Activated CD4-positive, alpha-beta T cell treated with anti-CD3 and anti-CD28 coated beads for 1 hour (primary cell): Measurements from ENCODE around the gene SHROOM3.

Experiments used
- DNase-seq: peaks from one replicate; pipeline ENCODE4 v3.0.0-alpha.2; 2020

Gene SHROOM3

DNA sequence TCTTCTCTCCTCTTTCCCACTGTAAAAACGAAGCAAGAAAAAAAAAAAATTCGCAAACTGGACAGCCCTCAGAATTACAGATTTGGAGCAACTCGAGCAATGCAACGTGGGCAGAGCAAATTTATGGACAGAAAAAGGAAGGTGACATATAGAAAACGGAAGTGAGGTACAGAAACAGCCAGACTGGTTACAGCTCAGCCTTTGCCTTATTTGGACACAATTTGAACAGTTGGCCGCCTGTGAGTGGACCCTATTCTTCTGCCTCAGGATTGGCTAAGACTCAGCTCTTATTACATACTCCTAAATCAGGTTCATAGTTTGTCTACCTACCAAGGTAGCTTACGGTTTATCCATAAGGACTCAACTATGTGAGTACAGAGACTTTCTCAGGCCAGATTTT, 364.1 kb downstream of the SHROOM3 start:
- no peak for DNase-seq

GRCh38 chr4:76799718-76800117, 364.7 kb downstream of the SHROOM3 start:
- no peak for DNase-seq

DNA sequence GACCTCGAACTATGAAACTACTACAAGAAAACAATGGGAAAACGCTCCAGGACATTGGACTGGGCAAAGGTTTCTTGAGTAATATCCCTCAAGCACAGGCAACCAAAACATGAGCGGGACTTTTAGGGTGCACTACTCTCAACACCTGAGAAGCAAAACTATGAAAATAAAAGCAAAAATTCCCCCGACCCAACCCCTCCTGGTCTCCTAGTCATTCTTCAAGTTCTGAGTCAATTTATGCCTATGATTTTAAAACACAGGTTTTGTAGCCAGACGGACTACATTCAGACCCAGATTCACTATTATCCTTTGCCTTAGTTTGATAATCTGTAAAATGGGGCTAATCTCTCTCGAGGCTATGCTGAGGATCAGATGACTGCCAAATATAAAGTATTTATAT, 365.9 kb downstream of the SHROOM3 start:
- no peak for DNase-seq

DNA sequence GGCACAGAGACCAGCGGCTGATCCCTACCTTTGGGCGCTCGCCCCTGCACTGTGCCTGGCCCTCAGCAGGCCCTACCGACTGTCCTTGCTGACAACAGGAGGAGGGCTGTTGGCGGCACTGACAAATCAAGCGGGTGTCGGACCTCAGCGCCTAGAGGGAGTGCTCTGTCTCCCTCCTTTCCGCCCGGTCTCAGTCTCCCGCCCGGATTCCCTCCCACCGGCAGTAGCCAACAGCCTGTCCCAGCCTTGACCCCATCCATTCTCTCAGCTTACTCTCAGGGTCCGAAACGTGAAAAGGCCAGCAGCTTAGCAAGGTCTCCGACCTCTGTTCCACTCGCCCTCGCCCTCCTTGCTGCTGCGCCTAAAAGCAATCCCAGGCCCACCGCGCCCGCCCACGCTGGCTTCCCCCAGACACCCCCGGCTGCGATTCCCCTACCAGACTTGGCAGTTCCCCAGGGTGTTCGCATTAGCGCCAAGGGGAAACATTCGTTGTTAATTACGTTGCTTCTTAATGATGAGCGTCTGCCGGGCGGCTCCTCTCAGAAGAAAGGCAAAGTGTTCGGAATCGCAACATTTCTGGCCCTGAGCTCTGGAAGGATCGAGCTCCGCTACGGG, 366.7 kb downstream of the SHROOM3 start:
- DNase-seq: no peak

DNA sequence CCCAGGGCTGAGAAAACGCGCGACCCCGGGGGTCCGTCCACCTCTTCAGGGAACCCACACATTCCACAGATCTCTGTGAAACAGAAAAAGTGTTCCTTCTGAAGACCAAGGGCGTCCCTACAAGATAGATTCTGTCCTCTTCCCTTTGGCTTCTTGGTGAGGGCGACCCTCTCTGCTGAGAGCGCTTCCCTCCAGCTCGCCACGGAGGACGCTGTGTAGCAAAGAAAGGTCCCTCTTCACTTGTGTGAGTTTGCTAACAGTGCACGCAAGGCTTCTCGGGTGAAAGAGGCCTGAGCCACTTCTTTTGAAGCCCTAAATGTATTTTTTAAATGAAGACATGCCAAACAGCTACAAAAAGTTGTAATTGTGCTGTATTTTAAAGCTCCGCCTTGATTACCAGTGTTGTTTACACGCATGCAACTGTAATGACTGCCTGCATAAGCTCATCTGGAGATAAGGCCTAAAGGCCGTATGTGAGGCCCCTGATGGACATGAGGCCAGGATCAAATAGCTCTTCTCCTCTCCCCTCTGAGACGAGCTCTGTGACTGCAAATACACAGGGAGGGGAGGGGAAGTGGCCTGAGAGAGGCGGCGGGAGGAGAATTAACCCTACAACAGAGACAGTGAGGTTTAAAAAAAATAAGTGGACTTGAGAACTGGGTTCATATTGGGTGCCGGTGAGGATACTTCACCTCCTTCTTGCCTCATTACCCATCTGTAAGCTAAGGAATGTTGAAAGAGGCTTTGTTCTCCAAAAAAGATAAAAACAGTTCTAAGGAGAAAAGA, 367.4 kb downstream of the SHROOM3 start:
- DNase-seq: no peak

DNA sequence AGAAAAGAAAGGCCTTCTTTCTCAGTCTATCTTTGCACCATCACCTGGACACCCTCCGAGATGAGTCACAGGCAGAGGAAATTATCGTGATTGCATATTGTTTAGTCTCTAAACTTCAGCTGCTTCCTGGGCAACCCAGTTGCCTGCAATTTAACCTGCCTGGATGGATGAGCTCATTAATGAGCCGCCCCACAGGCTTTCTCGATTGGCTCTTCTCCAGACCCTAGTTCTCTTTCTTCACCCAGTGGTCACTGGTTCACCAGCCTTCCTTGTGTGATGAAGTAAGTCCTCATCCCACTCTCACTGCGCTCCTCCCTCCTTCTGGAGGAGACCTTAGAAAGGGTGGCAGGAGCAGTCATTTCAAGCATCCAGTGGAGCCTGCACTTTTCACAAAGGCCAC, 368.5 kb downstream of the SHROOM3 start:
- DNase-seq: no peak

- DNase-seq: no peak
Observed at GRCh38 chr4:76804096-76804495, 369.1 kb downstream of the SHROOM3 start.

DNA sequence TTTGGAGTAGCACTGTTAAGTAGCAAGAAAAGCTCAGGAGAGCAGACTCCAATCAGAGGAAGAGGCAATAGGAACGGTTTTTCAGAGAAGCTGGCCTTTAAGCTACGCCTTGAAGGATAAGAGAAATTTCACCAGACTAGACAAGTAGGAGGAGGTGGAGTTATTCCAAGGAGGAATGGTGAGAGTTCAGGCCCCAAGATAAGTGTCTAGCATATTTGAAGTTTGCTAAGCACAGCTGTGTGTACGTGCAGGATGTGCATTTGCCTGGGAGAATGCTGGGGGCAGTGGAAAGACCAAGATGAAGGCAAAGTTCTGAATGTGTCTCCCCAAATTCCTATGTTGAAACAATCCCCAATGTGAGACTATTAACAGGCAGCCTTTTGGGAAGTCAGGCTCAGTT, 371.3 kb downstream of the SHROOM3 start:
- no peak for DNase-seq

DNA sequence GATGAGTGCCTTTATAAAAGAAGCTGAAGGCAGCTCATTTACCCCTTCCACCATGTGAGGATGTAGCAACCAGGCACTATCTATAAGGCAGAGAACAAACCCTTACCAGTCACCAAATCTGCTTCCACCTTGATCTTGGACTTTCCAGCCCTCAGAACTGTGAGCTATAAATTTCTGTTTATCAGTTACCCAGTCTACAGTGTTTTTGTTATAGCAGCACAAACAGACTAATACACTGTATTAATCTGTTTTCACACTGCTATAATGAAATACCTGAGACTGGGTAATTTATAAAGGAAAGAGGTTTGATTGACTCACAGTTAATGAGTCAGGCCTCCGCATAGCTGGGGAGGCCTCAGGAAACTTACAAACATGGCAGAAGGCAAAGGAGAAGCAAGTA, 371.7 kb downstream of the SHROOM3 start:
- no peak for DNase-seq

GRCh38 chr4:76809594-76810305, 374.7 kb downstream of the SHROOM3 start:
- DNase-seq: no peak

DNA sequence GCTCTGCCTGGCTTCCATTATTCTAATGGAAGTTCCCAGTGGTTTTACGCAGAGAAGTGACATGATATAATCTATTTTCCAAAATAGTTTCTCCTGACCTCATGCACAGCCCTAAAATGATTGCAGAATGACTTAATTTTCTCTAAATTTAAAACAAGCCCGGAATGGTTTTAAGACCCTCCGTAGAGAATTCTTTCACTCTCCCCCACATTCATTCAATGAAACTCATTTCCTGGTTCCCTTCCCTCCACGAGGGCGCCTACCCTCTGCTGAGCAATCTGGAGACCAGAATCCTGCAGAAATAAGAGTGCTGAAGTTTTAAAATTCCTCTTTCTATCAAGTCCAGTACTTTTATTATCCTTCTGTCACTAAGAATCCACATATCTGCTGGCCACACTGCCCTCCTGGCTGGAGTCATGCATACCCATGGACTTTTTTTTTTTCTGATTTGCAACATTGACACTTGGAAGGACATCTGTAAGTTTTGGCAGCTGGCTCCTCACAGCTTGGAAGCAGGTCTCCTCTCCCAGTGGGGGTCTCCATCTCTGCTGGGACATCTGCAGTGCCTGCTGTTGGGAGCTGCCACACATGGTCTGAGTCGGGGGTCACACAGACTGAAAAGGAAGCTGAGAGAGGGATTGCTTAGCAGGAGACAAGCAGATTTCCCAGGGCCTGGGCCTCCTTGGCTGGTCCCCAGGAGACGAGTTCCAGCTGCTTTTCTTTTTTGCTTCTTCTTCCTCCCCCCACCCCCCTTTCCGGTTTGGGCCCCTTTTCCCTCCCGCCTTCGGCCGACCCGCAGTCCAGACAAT, 376.8 kb downstream of the SHROOM3 start:
- DNase-seq: no peak

- DNase-seq: no peak
Observed at GRCh38 chr4:76813070-76813469, 378.0 kb downstream of the SHROOM3 start.

DNA sequence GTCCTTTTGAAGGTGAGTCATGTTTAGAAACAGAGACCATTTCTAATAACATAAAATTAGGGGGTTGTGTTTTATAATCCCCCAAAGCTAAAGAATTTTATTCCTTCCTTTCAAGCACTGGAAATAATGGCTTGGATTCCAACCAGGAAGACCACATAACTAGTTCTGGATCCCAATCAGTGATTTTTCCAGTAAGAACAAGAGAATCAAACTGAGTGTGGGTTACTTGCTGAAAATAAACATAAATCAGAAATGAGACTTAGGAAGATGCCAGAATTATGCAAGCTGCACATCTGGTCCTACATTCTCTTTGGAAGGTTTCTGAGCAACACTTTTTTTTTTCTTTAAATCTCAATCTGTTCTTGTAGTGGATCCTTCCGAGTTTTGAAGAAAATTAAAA, 386.6 kb downstream of the SHROOM3 start:
- DNase-seq: no peak

- DNase-seq: no peak
Observed at GRCh38 chr4:76822303-76822702, 387.3 kb downstream of the SHROOM3 start.

- DNase-seq: no peak
Observed at GRCh38 chr4:76823495-76823894, 388.5 kb downstream of the SHROOM3 start.

DNA sequence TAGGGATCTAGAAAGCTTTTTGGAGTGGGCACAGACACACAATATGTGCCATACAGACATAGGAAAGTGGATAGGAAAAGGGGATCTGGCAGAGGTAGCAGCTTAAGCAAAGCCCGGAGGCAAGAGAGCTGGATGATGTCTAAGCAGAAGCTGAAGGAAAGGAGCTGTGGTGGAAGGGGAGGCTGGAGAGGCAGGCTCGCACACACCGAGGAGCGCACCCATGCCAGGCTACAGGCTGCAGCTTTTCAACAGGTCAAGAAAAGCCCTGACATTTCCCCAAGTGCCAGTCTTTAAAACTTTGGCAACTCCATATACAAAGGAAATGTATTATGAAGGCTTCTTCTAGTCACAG, 395.6 kb downstream of the SHROOM3 start:
- DNase-seq: no peak

DNA sequence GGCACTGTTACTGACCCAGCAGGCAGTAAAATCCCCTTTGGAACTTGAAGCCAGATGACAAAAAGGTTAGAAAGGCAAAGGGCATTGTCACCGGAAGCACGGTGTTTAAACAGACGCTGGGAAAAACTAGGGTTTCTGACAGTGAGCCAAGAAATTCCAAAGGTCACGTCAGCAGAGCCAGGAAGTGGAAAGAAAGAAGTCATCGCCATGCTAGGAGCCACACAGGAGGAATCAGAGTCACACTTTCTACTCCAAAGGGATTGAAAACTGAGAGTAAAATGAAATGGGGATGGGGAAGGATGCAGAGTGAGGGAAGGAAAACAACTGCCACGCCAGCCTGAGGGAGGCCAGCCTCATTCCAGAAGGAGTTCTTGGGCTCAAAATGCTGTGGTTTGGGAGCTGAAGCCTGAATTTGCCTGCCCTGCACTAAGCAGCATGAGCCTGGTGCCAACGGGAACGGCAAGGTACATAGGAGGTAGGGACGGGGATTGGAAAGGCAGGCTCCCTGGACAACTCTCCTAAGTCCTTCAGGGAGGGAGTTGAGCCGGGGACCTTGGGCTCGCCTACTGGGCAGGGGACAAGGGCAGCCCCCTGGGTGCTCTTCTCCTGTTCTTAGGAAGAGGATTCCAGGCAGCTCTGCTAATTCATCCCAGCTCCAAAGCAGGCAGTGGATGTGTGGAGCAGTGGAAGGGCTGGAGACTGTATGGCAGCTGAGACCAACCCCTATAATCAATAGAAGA, 396.1 kb downstream of the SHROOM3 start:
- no peak for DNase-seq

- no peak for DNase-seq
Observed at GRCh38 chr4:76831711-76832373, 396.8 kb downstream of the SHROOM3 start.
